ENCODE data around the gene PPM1J.

DNA sequence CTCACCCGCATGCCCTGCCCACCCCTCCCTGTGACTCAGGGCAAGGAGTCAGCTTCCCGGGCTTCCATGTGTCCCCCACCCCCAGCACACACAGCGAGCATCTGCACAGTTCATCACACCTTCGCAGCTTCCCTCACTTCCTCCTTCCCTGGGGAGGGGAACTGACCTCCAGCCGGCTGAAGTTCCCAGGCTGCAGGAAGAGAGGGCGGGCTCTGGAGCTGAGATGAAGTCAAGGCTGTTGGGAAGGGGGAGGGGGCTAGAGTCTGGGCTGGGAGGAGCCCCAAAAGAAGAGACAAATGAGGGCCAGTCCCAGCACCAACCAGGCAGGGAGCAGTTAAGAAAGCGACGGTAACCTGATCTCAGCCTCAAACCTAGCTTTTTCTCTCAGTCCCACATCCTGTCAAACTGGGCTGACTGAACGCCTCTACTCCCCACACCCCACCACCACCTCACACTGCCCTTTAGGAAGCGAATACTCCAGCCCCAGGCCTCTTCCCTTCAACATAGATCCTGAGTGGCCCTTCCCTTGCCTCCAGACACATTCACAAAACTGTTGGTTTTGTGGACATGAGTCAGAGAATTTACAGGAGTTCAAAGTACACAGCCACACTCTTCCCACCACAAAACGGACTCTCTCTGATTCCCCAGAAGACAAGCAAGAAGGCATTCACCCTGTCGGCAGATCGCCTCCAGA is 10.1 kb downstream of the PPM1J start:
- TF ChIP-seq POLR2A (IDR thresholded peaks at IDR 0.05; ENCODE audit: control extremely low read depth in 1 of 2, low read depth in 2 of 2, low read length in 2 of 2) (peak in 1 of 2 experiments; percentile 47; a peak in 2 of 3 replicates), SP2 (IDR thresholded peaks at IDR 0.05; ENCODE audit: low read length) (no peak), CHD2 (IDR thresholded peaks at IDR 0.05; ENCODE audit: low read length) (no peak), JUND (IDR thresholded peaks at IDR 0.05; ENCODE audit: low read length) (0 out of 2 replicates have a peak, but pooled peaks have one; percentile 18)
- TF ChIP-seq, protein P1, sequence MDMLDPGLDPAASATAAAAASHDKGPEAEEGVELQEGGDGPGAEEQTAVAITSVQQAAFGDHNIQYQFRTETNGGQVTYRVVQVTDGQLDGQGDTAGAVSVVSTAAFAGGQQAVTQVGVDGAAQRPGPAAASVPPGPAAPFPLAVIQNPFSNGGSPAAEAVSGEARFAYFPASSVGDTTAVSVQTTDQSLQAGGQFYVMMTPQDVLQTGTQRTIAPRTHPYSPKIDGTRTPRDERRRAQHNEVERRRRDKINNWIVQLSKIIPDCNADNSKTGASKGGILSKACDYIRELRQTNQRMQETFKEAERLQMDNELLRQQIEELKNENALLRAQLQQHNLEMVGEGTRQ (IDR thresholded peaks at IDR 0.05; ENCODE audit: low read length): no peak

All from H1 (cell line).